SKM-1 treated with dmso at 0.1 percent for 144 hours (cell line): ENCODE data around the gene ALK.

Source experiments
- DNase-seq: peaks from one replicate; lab custom pipeline; 2025; ENCODE audit not compliant: unreplicated experiment; lab: John Stamatoyannopoulos, UW

ALK gene

DNA sequence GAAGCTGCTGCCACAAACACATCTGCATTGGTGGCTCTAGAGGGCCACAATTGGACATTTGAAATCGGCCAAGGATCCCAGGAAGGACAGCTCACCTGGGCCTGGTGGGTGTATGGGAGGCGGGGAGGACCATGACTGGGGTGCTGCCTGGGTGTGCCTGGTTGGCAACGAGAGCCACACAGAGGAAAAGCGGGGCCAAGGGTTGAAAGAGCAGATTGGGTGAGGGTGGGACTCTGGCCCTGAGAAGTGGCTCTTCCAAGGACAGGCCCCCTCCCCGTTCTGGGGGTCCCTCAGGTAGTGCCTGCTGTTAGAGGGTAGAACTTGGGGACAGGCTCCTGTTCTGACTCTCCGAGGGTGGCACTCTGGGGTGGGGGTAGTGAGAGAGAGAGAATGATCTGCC is 703.3 kb downstream of the ALK start:
- DNase-seq: no peak

DNA sequence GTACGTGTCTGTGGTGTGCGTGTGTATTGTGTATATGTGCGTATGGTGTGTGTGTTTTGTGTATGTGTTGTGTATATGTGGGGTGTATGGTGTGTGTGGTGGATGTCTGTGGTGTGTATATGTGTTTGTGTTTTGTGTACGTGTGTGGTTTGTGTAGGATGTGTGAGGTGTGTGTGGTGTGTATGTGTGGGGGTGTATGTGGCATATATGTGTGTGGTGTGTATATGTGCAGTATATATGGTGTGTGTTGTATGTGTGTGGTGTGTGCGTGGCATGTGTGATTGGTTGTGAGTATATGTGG is 704.8 kb downstream of the ALK start:
- DNase-seq: no peak

DNA sequence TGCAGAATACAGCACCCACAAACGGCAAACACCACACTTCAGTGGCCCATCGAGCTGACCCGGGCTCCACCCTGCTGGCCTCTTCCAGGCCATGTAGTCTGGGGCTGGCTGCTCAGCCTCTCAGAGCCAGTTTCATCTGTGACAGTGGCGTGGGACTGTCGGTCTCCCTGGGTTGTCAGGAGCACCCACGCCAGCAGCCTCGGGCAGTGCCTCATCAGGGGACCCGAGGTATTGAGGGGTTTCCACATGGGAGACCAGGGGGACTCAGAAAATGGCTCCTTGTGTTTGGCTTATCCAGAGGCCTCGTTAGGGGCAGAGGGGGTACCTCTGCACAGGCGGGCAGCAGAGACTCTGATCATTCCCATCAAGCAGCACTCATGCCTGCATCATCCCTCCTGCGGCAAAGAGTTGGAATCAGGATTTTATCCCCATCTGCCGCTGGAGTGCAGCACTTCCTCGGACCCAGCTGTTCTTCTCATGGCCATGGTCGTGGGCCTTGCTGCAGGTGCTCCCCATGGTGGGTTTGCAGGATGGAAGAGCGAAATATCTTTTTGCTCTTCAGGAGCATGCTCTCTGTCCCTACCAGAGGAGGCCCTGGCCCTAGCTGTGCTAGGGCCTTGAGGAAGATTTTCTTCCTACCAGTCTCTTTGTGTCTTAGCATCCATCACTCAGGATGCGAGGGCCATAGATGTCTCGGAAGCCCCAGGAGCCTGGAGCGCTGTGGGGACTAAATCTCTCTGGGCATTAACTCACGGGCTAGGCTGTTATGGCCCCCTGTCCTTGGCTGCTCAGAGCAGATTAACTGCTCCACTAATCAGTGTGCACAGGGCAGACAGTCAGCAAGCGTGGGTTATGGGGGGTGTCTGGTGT is 705.4 kb downstream of the ALK start:
- DNase-seq: no peak

DNA sequence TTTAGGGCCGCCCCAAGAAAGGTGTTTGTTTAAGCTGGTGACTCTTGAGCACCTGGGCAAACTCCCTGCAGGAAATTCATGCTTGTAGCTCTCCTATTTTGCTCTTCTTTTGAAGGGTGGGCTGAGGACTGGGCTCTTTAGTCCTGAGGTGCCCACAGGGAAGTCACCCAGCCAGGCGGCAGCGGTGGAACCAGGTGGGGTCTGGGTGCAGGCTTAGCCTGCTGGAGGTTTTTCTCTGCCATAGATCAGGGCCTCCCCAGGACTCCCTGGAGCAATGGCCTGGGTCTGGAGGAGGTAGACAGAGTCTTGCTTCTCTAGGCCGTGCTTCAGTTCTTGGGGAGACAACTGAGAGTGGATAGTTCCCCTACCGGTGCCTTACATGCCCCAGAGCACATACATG is 706.3 kb downstream of the ALK start:
- DNase-seq: no peak

DNA sequence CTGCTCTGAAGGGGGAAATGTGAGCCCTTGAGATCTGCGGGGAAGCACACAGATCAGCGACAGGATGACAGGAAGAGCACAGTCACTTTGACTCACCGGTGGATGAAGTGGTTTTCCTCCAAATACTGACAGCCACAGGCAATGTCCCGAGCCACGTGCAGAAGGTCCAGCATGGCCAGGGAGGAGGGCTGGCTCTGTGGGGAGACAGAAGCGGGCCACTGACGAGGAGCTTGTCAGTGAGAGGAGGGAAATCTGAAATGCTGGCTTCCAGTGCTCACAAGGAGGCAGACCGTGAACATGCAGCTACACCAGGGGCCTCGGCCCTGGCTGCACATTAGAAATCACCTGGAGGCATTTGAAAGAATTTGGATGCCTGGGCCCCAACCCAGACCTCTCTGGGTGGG is 707.5 kb downstream of the ALK start:
- no peak for DNase-seq

DNA sequence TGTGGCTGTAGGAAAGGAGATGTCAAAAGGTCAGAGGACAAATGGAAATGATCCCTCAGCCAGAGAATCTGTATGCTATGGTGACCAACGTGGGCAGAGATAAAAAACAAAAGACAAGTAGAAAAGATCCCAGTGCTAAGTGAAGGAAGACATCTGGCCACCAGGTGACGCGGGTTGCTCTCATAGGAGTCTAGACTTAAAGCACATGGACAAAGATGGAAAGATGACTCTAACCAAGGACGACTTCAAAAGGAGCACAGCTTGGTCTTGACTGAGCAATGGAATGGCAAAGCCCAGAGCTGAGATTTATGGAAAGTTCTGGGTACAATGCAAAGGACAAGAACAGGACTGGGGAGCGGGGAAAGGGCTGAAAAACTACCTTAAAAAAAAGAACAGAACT is 709.4 kb downstream of the ALK start:
- no peak for DNase-seq

DNA sequence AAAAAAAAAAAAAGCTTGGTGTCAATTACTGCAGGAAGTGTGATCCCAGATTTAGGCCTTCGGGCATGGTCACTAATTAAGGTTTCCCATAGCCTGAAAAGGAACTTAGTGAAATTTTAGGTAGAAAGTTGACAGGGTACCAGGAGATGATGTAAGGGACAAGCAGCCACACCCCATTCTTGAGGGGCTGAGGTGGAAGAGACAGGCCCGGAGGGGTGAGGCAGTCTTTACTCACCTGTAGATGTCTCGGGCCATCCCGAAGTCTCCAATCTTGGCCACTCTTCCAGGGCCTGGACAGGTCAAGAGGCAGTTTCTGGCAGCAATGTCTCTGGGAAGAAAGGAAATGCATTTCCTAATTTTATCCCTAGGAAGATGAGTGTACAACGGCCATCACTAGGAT is 711.8 kb downstream of the ALK start:
- no peak for DNase-seq

DNA sequence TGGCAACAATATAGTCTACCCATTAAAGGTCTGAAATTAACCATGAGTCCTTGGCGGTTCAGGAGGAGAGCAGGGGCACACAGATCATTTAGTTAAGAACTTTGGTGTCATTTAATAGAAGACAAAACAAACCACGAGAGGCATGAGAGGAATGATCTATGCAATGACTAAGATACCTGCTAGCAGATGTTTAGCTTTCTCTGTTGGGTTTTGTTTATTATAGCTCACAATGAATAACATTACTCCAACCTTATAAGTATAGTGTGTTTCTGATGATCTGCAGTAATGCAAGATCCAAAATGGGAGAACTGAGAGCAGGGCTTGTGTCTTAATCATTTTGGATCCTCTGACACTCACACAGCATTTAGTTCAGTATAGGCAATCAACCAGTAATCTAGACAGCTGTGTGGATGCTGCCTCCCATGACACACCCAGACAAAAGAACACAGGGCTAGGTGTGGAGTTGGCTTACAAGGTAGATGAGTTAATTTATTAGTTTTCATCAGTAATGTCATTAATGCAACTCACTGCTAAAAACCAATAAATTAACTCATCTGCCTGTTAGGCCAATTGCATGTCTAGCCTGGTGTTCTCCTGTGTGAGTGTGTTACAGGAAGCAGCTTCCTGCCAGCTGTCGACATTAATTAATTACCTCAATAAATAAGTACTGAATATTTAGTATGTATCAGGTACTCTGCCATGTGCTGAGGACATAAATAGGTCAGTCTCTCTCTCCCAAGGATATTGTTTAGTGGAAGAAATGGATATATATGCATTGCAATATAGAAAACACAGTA is 713.8 kb downstream of the ALK start:
- no peak for DNase-seq

DNA sequence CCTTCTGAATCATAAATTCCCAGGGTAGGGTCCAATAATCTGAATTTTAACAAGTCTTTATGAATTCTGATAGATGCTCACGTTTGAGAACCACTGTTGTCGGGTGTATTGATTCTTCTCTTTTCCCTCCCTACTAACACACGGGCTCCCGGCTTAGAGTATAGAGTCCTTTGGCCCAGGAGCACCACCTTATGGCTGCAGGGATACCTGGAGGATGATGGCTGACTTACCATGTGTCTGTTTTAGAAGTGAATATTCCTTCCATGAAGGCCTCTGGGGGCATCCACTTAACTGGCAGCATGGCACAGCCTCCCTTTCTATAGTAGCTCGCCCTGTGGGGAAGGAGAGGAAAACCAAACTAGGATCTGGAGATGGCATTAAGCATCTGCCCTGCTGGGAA is 714.4 kb downstream of the ALK start:
- DNase-seq: no peak

DNA sequence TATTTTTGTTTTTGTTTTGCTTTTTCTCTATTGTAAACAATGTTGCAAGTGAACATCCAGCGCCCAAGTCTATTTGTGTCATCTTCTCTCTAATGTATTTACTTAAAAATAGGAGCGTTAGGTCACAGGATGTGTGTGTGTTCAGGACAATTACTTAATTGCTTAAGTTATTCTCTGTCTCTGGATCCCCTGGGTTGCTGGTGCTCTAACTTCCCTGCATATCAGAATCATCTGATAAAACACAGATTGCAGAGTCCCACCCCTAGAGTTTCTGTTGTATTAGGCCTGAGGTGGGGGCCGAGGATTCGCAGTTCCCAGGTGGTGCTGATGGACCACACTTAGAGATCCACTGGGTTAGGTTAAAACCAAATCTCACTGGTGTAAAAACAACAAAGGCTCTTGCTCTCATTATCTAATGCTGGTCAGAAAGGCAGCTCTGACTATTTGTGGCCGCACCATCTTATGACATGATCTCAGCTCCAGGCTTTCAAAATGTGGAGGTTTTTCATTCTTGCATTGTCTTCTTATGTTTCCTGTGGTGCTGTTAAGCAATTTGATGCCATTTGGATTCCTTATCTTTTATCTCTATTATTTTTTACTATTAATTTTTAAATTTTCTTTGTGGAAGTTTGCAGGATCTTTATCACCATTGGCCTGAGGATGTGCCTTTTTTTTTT is 718.4 kb downstream of the ALK start:
- no peak for DNase-seq

DNA sequence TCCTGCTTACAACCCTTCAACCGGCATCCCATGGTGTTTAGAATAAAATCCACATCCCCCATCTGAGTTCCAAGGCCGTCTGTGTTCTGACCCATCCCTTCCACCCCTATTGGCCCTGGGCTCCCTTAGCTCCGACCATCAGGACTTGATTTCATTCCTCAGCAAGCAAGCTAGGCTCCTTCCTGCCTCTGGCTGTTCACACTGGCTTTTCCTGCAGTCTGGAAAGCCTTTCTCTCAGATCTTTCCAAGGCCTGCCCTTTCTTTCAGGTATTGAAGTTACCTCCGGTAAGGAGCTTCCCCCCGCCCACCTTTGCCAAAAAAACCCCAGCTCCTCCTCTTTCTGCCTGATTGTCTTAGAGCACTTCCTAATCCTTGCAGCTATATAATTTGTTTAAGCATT is 719.4 kb downstream of the ALK start:
- no peak for DNase-seq

DNA sequence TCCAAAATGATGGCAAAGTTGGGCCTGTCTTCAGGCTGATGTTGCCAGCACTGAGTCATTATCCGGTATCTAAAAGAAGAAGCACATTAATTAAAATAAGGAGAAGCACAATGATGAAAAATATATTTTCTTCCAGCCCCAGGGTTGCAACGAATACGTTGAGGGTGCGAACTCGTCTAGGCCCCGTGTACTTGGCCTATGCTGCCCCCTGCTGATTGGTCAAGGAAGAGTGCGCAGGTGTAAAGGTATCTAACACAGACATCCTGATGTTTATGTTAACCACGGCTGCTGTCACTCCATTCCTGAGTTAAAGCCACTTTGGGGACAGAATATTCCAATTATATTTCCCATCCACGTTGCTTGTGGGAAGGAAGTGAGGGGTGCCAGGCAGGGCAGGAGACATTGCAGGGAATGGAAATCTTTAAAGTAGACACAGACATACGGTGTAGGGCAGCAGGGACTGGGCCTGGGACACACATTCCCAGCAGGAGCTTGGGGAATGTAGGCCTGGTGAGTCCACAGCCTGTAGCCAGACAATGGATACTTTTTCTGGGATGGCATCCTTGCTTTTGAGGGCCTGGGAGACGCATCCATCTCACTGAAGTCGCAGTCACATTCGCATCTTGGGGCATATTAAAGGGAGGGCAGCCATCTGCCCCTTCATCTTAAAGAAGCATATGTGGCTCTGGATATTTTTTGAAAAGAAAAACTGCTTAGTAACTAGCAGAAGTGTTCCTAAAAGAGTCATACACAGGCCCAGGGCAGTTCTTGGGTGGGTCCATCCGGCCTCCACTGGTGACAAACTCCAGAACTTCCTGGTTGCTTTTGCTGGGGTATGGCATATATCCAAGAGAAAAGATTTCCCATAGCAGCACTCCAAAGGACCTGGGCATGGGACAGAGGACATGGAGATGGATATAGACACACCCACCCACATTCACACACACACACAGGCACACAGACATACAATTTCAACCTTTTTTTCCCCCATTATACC is 724.3 kb downstream of the ALK start:
- peak; percentile 51 for DNase-seq

DNA sequence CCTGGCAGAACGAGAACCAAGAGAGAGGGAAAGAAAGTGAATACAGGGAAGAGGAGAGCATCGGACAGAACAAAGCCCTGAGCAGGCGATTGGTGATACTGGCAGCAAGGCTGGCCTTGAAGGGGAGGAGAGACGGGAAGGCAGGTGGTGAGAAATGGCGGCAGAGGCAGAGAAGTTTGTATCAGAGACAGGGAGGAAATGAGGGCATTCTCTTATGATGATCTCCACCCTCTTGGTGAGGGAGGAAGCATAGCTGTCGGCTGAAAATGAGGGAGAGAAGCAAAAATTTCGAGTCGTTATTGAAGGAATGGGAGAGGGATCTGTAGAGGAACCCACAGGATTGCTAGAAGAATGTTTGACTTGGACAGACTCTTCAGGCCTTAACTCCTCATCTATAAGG is 725.6 kb downstream of the ALK start:
- no peak for DNase-seq

DNA sequence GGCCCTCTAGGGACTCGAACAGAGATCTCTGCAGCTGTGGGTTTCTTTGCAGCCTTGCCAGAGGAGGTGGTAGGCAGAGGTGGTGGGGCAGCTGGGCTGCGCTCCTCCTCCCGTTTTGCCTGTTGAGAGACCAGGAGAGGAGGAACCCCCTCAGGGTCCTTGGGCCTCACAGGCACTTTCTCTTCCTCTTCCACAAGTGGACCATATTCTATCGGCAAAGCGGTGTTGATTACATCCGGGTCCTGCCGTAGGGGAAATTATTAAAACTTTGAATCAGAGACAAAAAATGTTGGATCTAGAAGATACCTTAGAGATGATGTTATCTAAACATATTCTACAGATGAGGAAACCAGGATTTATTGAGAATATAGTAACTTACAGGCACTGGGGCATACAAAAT is 727.7 kb downstream of the ALK start:
- no peak for DNase-seq

DNA sequence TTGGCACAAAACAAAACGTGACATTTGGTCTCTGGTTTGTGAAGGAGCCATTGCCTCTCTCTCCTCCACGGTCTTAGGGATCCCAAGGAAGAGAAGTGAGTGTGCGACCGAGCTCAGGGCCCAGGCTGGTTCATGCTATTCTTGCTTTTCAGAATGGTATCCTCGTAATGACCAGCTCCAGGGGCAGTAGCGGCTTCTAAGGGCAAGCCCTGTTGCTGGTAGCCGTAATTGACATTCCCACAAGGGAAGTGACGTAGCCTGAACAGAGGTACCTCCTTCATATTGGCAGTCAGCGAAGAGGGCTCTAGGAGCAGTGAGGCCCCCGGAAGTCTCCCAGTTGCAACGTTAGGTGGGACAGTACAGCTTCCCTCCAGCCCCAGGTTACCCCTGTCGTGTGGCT is 728.3 kb downstream of the ALK start:
- no peak for DNase-seq

DNA sequence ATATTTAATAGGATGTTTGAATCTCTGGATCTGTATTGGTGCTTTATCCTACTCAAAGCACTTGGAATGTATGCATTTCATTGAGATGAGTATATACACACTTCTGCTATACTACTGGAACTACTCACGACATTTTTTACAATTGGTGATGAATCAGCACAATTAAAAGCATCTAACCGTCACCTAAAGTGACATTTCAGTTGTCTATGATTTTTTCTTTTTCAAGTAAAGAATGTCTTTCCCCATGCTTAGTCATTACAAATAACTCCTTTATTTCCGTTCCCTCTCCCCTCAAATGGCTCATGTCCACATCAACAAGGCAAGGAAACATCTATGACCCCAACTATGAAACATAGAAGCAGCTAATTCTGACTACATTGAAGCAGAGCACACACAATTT is 728.9 kb downstream of the ALK start:
- no peak for DNase-seq

DNA sequence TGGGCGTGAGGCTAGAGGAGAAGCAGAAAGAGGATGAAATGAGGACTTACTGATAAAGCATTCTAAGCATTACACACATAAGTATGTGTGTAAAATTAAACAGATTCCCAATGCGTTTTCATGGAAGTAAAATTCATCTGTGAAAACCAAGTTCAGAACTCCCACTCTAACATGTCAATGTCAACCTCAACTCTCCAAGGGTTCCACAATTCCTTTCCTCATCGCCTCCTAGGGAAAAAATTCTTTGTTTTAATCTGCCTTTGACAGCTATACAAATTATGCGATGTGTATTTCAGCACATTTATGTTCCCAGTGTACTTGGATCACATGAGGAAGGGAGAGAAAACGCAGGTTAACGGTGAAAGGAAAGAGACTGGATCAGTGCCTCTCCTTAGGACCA is 729.6 kb downstream of the ALK start:
- DNase-seq: no peak

DNA sequence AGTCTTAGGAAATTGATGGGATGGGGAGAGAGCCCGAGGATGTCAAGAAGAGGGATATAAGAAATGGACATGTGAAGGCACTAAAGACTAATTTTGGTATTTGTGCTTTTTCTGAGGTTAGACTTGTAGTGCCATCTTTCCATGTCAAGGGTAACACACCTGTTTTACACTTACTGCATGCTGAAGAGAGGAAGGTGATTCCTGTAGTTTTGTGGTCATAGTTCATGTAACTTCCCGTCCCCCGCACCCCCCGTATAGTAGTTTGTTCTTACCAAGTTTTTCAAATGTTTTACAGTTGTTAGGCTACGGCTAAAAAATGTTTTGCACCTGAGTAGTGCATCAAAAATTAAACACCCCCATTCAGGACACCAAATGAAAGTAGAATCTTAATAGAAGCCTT is 732.3 kb downstream of the ALK start:
- DNase-seq: no peak

DNA sequence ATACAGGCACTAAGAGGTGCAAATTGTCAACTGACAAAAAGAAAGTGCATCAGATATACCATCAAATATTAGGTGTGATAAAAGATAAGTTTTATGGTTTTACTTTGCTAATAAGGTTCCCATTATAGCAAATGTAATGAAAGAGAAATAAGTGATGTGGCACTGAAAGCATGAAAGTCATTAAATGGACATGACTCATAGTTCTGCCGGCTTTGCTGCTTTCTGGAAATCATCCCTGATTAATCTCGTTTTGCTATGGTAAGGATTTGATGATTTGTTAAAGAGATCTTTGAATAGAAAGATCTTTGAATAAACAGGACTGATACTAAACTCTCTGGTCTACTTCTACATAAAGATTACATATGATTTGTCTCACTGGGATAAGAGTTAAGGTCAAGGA is 733.5 kb downstream of the ALK start:
- DNase-seq: no peak

DNA sequence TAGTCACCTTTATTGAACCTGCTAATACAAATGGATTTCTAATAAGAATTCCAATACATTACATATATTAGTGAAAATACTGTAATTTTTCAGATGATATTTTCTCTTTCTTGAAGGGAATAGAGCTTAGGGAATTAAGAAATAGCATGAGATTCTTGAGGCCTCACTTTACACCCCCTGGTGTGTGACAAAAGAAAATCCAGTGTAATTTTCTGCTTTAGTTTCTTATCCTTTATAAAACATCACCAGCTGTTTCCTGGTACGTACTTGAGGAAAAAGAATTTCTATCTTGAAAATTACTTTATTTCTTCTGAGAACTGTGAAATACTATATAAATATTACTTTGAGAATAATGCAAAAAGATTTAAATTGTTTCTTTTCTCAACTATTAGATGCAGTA is 734.6 kb downstream of the ALK start:
- DNase-seq: no peak

DNA sequence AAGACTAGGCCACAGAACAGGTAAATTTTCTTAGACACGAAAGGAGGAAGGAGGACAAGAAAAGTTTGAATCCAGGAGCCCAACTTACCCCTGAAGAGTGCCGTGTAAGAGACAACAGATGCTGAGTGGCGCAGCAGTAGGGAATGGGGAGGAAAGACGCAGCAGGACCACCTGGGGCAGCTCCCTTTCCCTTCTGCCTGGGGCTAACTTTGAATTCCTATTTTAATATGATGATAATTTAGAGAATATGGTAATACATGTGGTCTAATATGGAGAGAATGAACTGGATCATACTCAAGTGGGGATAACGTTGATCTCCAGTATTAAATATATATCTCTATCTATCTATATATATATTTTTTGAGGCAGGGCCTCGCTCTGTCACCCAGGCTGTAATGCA is 736.9 kb downstream of the ALK start:
- DNase-seq: no peak
